Activated T-cell treated with anti-CD3 and anti-CD28 coated beads, Interleukin-2, amount 50 U/mL, for 48 hours (primary cell): ENCODE measurements around the gene PDZRN3.

Source experiments
- DNase-seq, 2 experiments: peaks; one replicate each; pipeline ENCODE4 v3.0.0-alpha.2; 2020

PDZRN3 gene

DNA sequence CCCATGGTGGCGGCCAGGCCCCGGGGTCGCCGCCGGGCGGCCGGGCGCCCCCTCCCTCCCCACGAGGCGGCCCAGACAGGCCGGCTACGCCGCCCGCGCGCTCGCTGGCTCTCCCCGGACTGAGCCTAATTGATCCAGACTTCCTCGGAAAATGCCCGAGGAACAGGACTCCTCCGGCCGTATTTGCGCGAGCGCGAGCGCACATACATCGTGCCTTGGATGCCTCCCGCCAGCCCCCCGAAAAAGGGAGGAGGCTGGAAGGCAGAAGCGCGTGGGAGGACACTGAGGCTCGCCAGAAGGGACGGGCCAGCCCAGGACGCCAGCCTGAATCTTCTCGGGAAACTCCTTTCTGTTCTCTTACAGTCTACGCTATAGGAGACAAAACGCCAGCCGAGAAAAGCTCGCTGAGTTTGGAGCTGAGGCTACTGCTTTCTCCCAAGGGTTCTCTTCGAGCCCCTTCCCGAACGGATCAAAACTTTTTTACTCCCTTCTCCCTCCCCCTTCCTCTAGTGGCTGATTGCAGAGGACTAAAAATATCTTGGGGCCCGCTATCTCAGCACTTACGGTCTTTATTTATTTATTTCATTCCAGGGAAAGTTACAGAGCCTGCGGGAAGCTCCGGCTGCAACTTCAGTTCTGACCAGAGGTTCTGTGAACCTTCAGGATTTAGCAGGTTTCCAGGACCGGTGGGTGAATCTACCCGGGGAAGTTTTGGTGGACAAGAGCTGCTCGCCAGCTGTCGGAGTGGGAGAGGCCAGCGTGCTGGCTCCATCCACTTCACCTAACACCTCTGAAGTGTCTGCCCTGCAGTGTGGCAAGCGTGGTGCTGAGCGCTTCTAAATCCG, at the start of gene PDZRN3:
PDZRN3 (minus strand) TSS at position 121 of the 845 bp plus-strand sequence.
- DNase-seq: peak in 1 of 2 experiments; percentile 12

DNA sequence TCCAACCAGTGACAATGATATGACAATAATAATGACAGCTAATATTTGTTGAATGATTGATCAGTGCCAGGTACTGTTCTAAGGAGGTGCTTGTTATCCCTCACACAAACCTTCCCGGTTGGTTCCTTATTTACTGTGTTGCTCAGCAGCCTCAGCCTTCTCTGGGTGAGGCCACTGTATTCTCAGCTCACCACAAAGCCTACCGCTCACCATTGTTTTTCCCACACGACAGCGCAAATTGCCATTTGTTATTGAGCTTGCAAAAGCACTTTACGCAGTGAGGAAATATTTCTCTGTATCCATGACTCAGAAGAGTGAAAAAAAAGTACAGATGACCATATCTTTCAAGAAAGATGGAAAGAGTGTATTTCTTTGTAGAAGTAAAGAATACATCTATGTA, 49.5 kb upstream of the PDZRN3 start:
- DNase-seq: no peak

DNA sequence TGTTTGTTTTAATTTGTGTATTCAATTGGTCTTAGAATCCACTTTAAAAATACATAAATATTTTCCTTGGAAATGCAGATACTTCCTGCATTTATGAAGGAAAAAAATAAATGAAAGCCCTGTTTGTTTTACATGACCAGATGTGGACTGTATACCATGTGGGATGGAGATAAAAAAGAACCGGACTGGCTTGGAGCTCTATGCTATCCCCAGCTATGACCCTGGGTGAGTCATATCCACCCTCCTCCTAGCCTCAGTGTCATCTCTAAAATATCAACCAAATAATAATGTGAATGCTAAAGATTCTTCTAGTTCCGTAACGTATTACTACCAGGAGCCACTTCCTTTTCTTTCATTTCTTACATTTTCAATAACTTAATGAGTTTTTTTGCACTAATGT, 44.5 kb upstream of the PDZRN3 start:
- no peak for DNase-seq

DNA sequence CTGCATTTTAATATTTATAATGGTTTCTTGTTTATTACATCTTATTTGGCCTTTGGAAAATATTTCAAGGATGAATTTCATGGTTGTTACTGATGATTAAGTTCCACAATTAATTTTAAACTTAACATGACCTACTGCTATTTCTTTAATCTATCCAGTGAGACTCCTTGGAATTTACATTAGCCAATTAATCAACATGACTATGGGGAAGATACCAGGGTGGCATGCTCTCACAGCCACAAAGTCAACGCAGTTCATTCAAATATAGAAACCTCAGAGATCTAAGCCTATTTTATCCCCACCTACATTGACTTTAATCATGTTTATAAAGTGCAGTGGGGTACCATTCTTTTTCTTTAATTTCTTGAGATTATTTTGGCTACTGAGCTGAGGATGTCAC, 43.6 kb upstream of the PDZRN3 start:
- no peak for DNase-seq

DNA sequence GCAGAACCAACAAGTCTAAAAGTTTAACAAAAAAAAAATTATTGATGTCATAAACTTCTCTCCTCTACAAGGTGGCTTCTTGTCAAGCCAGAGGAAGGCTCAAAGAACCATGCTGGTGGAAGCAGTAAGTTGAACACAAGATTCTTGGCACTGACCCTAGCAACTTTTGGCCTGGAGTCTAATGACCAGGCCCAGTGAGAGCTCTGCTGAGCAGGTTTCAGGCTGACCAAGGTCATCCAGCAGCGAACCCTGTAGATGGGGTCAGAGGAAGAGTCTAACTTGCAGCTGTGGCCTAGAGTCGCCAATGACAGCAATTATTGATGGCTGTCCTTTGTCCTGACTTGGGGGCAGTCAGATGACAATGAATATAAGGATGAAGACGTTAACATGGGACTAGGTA, 43.1 kb upstream of the PDZRN3 start:
- DNase-seq: no peak

DNA sequence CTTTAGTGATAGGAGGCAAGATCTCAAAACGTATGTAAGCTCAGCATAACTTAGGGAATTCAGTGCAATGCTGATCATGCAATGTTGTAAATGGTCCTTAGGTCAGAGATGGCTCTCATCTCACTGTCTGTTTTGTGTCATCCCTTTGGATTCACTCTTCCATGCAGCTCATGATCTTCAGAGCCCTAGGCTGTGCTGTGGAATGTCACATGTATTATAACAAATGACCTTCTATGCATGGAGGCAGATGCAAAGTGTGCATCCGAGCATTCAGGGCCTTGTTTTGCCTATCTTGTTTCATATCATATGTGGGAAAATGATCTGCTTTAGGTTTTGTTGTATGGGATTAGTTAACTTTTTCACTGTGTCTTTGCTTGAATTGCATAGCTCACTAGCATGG, 40.5 kb upstream of the PDZRN3 start:
- DNase-seq: no peak

DNA sequence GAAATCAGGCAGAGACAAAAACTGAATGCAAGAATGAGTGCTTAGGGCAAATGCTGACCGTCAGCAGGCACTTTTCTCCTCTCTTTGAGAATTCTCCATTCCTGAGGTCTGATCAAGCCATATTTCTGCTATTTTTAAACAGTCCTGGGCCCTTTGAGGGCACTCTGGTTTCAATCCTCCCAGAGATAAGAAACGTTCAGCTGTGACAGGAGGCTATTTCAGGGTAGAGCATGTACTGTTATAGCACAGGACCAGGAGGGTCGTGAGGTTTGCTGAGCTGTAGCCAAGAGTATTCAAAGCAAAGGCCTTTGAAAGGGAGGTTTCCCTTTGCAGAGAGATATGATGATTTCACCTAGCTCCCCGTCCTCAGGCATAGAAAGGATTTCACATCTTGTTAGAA, 39.6 kb upstream of the PDZRN3 start:
- DNase-seq: no peak

DNA sequence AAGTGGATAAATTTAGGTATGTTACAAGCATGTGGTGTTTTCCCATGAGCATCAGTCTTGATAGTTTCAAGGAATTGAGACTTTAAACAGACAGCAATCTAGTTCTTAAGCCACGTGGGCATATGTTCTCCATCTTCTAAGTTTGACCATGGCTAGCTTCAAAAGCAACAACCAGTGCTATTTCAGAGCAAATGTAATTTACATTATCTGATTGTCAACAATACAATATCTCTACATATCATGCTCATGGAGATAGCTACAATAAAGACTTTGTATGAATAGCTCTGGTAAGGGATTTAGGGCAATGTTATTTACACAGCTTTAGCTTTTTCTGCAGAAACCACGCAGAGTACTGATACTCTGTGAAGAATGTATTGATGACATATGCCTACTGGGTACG, 38.8 kb upstream of the PDZRN3 start:
- no peak for DNase-seq

DNA sequence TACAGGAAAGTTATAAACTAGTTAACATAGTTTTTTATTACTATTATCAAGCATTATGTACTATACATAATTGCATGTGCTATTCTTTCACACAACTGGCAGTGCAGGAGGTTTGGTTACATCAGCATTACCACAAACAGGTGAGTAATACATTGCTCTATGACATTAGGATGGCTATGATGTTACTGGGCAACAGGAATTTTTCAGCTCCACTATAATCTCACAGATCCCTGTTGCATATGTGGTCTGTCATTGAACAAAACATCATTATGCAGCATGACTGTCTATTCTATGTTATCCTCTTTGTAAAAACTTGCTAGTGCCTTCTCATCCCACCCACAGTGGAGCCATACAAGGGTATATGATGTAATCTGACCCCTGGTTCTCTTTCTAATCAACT, 36.5 kb upstream of the PDZRN3 start:
- DNase-seq: no peak

DNA sequence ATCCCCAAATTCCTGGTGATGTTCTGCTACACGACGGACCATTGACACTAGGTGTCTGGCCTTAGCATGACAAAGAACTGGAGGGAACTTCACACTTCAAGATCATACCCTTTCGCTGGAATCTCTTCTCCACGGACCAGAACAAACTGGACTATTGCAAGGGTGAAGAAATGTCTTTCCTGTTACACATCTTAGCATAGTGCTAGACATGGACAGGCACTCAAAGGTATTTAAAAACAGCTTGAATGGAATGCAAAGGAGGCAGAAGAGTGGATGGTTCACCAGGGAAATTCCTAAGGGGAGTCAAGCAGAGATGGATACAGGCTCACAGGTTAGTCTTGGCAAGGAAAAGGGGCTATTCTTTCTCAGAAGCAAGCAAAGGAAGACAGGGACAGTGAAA, 33.5 kb upstream of the PDZRN3 start:
- no peak for DNase-seq

DNA sequence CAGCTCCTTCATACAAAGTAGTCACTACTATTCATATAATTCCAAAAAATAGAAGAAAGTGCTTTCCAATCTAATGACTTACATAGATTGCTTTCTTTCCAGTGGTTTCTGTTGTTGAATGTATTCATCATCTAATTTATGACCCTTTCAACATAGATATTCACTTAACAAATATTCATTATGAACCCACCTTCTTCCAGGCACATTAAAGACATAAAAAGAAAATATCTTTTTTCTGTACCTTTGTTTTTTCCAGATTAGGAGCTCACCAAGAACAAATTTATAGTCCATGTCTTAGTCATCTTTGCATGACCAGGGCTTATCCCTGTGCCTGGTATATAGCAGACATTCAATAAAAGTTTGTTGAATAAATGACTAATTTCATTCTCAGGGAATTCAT, 32.4 kb upstream of the PDZRN3 start:
- no peak for DNase-seq

DNA sequence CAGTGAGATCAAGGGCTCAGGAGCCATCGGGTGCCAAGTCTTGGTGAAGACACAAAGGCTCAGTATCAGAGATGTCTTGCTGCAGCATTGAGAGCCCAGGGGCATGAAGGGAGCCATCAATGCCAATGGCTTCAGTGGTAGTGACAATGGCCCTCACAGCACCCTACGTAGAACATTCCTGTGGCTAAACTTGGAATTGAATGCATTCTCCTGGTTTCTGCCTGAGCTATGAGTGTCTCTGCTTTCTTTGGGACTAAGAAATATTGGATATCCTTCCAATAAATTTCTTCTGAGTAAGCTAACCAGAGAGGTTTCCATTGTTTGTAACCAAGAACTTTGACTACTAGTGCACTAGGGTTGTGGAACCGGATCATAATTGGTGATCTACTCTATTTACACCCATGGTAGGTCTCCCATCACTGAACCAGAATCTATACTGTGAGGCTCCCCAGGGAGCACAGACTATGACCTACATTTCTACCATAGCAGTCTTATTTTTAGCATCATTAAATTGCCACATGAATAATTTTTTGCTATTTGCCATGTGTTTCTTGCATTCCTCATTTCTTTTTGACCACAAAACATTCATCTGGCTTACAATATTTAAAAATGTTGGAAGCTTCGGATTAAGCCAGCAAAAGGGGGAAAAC, 31.6 kb upstream of the PDZRN3 start:
- no peak for DNase-seq

DNA sequence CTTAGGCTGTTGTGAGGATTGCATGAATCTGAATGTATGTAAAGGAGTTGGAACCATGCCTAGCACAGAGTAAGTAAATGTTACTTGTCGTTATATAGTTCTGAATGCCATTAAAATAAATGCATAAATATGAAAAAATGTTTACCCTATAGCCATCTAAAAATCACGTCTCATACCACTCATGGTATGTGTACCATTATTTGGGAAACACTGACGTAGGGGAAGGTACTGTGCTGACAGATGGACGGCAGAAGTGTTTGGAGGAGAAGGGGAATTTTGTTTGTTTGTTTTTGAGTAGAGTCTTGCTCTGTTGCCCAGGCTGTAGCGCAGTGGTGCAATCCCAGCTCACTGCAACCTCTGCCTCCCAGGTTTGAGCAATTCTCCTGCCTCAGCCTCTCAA, 30.5 kb upstream of the PDZRN3 start:
- DNase-seq: no peak

DNA sequence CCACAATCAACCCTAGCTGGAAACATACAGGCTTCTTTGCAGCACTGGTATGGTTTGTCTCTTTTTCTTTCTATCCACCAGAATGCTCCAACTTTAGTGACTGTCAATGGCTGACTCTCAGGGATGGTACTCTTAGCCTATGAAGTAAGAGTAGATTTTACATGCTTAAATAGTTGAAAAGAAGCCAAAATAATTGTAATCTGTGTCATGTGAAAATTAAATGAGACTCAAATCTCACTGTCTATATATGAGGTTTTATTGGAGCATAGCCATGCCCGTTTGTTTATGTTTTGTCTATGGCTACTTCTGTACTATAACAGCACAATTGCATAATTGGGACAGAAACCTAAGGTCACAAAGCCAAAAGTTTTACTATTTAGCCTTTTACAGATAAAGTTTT, 29.1 kb upstream of the PDZRN3 start:
- DNase-seq: no peak

DNA sequence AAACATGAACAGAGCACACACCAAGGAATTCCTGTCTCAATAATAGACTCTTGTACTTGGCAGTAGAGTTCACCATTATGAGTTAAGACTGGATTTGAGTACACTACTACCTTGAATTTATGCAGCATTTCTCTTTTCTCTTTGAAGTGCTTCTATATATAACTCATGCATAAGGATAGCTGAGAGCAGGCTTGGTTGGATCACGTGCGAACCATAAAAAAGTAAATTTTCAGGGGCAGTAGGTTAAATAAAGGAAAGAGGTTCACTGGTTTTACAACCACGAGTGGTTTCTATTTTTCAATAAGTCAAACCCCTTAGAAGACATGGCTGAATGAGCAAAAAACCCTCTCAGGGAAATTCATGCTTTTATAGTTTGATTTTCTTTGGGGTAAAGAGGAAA, 28.6 kb upstream of the PDZRN3 start:
- DNase-seq: no peak

DNA sequence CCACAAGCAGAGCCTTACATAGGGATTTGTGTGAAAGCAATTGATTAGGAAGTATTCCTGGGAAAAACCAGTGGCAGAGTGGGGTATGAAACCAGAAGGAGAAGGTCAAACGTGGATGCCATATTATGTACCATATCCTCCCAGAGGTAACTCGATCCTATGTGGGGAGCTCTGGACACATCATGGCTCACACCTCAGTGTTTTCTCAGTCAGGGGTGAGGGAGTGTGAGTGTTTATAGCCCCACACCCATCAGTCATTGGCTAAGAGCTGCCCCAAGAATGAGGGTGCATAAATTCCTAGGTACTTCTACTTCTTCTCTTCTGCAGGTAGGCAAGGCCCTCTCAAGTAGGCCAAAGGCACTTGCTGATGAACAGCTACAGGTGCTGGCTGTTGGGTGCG, 28.2 kb upstream of the PDZRN3 start:
- no peak for DNase-seq

DNA sequence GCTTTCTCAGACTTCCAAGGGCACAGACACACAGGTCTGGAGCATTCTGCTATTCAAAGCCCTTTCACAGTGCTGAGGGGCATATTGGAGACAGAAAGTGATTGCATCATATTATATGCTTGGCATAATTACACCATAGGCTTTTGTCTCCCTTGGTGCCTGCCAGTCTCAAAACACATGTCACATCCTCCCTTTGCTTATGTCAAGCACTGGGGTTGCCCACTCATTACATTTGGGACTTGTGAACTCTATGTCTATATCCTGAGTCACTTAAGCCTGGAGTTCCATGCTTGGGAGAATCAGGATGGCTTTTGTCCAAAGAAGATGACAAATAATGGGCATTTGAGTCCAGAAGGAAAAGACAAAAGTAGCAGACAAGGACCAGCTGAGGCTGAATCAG, 12.3 kb upstream of the PDZRN3 start:
- no peak for DNase-seq

DNA sequence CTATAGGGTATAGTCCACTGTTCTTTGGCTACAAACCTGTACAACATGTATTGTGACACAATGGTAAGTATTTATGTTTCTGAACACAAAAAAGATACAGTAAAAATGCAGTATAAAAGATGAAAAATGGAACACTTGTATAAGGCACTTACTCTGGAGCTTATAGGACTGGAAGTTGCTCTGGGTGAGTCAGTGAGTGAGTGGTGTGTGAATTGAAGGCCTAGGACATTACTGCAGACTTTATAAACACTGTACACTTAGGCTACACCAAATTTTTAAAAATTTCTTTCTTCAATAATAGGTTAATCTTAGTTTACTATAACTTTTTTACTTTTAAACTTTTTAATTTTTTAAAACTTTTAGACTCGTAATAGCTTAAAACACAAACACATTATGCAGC, 10.5 kb upstream of the PDZRN3 start:
- no peak for DNase-seq

DNA sequence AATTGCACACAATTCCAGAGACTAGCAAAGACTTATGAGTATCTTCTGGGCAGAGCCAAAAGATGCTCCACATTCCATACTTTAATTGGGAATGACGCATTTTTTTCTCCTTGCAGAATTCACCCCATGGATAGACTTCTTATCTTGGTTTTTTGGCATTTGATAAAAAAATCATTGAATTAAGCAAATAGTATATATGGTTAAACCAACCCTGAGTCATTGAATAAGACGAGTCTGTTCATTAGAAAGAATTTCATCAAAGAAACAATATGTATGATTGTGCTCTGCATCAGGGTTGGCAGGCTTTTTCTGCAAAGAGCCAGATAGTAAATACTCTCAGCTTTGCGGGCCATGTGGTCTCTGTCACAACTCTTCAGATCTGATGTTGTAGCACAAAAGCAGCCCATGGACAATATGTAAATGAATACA, 9.2 kb upstream of the PDZRN3 start:
- DNase-seq: no peak

DNA sequence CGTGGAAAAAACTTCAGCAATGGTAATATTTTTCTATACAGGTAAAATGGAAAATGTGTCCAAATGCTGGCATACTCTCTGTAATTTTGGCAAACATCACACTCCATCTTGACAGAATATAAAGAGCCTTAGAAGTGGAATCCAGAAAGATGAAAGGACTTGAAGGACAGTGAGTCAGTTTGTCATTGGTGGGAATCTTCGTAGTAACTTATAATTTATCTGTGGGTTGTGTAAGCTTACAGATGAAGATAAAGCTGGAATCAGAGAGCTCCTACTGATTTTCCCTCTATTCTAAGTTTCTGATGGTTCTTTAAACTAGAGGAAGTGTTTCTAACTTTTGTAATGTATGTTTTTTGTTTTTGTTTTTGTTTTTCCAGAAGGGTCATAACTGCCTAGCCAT, 8.7 kb upstream of the PDZRN3 start:
- no peak for DNase-seq

DNA sequence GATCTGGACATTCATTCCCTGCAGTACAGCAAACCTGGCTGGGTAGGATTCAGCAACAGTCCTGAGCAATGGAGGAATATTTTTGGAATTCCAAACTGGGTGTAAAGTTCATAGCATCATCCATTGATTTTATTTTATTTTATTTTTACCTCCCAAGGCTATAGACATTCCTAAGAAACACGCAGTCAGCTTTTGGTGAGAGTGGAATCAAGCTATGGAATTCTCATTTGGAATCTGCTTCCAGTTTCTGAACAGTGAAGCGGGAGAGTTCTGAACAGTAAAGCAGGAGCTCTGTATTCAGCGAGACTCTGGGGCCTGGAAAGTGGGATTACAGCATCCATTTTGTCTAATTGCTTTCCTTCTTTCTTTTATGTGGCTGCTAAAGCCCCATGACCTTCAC, 1.4 kb upstream of the PDZRN3 start:
- no peak for DNase-seq

DNA sequence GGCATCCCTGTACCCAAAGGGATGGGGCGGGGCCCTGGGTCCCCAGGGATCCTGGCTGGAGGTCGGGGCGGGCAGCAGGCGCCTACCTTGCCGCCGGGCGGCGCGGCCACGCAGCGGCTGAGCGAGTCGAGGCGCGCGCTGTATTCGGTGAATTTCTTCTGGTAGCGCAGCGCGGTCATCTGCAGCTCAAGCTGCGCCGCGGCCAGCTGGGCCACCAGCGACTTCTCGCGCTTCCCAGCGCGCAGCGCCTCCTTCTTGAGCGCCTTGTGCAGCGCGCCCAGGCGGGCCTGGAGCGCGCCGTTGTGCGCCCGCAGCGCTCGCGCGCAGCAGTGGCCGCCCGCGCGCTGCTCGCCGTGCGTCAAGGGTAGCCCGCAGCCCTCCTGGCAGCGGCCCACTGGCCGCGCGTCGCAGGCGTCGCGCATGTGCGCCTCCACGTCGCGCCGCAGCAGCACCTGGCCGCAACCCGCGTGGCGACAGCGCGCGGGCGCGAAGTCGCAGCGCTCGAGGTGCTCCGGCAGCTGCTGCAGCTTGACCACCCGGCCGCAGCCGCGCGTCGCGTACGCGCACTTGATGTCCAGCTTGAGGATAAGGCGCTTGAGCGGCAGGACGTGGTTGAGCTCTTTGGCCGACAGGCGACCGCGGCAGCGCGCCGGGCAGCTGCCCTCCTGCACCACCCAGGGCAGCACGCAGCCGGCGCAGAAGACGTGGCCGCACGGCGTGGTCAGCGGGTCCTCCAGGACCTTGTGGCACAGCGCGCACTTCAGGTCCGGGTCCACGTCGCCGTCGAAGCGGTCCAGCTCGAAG, 522 bp downstream of the PDZRN3 start:
- DNase-seq: peak in 1 of 2 experiments; percentile 13

DNA sequence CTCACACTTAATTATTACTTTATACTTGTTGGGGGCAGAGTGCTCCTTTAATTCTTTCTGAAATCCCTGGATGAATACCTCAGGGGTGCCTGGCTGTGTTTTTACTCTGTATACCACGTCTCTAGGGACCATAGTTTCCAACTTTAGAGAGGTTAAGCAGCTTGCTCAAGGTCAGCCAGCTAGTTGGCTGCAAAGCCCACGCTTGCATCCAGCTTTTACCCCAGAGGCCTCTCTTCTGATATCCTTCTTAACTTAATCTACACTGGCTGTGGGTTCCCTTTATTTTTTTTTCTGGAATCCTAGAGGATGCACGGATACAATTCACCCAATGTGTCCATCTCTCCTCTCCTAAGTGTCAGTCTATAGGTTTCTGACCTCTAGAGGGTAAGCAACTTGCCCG, 1.4 kb downstream of the PDZRN3 start:
- no peak for DNase-seq
